Measurements from ENCODE around the gene EBI3. TPM values are rescaled to one million over a fixed set of nuclear protein-coding genes. Genes with fewer than 3 reads are reported as not detected.

Gene EBI3
- total RNA-seq, 1 experiment from 2014 or later, result 1.4 TPM

- Histone ChIP-seq H4K5ac (ENCODE audit: insufficient read length, low read depth, low read length) (no peak overlapping the region), H3K9me3 (ENCODE audit: control insufficient read depth, low read depth, low read length) (no peaks in the 10 kb centered on the region), H3K14ac (ENCODE audit: insufficient read depth, low read length) (no peak overlapping the region), H3K23me2 (ENCODE audit: insufficient read length, low read depth, low read length, poor library complexity, severe bottlenecking) (no peaks in the 10 kb centered on the region), H3K4me1 (ENCODE audit: insufficient read depth, low read length) (no peaks in the 10 kb centered on the region), H4K8ac (replicated peaks; ENCODE audit: insufficient read length, low read depth, low read length) (no peak overlapping the region), H3K4ac (ENCODE audit: low read depth, low read length) (no peak overlapping the region), H2AK5ac (ENCODE audit: insufficient read length, low read length) (no peak overlapping the region), H3K56ac (ENCODE audit: insufficient read length, low read depth, low read length) (no peak overlapping the region), H2BK15ac (ENCODE audit: low read depth, low read length) (no peak overlapping the region), H3K27ac (ENCODE audit: insufficient read length, low read depth, low read length) (no peak overlapping the region), H4K91ac (ENCODE audit: insufficient read length, low read depth, low read length) (no peak overlapping the region), H3K9ac (ENCODE audit: extremely low read depth, insufficient read length, low read length) (no peak overlapping the region), H3K4me2 (ENCODE audit: insufficient read depth, insufficient read length, low read length) (peak overlapping the region; percentile 56), H3K23ac (ENCODE audit: insufficient read length, low read depth, low read length) (no peak overlapping the region), H2BK12ac (ENCODE audit: insufficient read length, low read depth, low read length) (no peak overlapping the region), H3K27me3 (ENCODE audit: insufficient read depth, low read length) (peaks cover 3% of the 10 kb centered on the region; the same call in 1 of the 2 replicates), H2BK5ac (ENCODE audit: insufficient read length, low read length) (no peak overlapping the region), H2BK120ac (ENCODE audit: low read depth, low read length, poor library complexity, severe bottlenecking) (no peak overlapping the region), H2BK20ac (ENCODE audit: low read depth, low read length, poor library complexity, severe bottlenecking) (no peak overlapping the region), H3K18ac (ENCODE audit: insufficient read length, low read depth, low read length) (no peak overlapping the region), H2AFZ (ENCODE audit: low read length) (no peak overlapping the region), H3K79me1 (ENCODE audit: insufficient read depth, low read depth, low read length, poor library complexity, severe bottlenecking) (no peaks in the 10 kb centered on the region), H3T11ph (ENCODE audit: low read length) (no peak overlapping the region), H3K79me2 (ENCODE audit: insufficient read depth, low read length) (no peaks in the 10 kb centered on the region), H4K20me1 (ENCODE audit: control insufficient read depth, insufficient read depth, insufficient read length) (no peaks in the 10 kb centered on the region)
- Mint-ChIP-seq H3K36me3 (ENCODE audit: insufficient read depth in 1 of 3, low read depth in 3 of 3) (no peaks in the 10 kb centered on the region; a peak in 3 of 7 replicates), H3K9me3 (peaks cover 8 to 9% of the 10 kb centered on the region in 2 experiments; a peak in 3 of 5 replicates), H3K4me1 (peaks cover 10 to 19% of the 10 kb centered on the region in 2 experiments), H3K4me3 (peak overlapping the region; percentile 56 to 78), H3K27ac (peak overlapping the region in 1 of 3 experiments; percentile 3; a peak in 1 of 7 replicates), H3K27me3 (ENCODE audit: low read depth) (peaks cover 77% of the 10 kb centered on the region)
- no peak for TF ChIP-seq CTCF (conservative IDR thresholded peaks at IDR 0.05)
- 100% methylated on average over 2 of the region's 28 CpGs for WGBS (ENCODE audit: extremely low coverage, insufficient read length, low lambda C conversion rate)
- no peak for DNase-seq
Observed at GRCh38 chr19:4198467-4199126, 30.7 kb upstream of the EBI3 start.
